DOHH2 (cell line): Measurements from ENCODE around the gene ABCF1.
A peak's percentile ranks its signal among the peaks of the same experiment; 100 is the strongest.
"Not testable (repeated sequence)": the region's sequence is repeated elsewhere in the genome, so short reads cannot be mapped to it uniquely, and the experiment has no call there.

Source experiments
- H3F3A ChIP-seq: fragments of 200-600 bp; sonication (generic), shearing (Covaris generic); 2 replicates; pipeline ENCODE4 v1.6.0; 2016; ENCODE audit warnings: antibody characterized with exemption, mild to moderate bottlenecking; ENCODE audit not compliant: control insufficient read depth, insufficient read depth
- H3K27ac ChIP-seq: fragments of 200-600 bp; sonication (generic); 2 replicates; pipeline ENCODE4 v1.5.1; 2014; ENCODE audit warnings: low read depth, mild to moderate bottlenecking, low read length, moderate library complexity
- H3K27me3 ChIP-seq: fragments of 200-600 bp; sonication (generic); 2 replicates; pipeline ENCODE4 v1.6.1; 2014; ENCODE audit warnings: mild to moderate bottlenecking, low read length, mixed read lengths; ENCODE audit not compliant: control insufficient read depth
- H3K36me3 ChIP-seq: fragments of 200-600 bp; sonication (generic); 2 replicates; pipeline ENCODE4 v1.6.1; 2014; ENCODE audit warnings: mild to moderate bottlenecking, low read length, moderate library complexity, mixed read lengths; ENCODE audit not compliant: control insufficient read depth
- H3K4me1 ChIP-seq: fragments of 200-600 bp; sonication (generic); 2 replicates; pipeline ENCODE4 v1.6.1; 2014; ENCODE audit warnings: mild to moderate bottlenecking, low read length, mixed read lengths; ENCODE audit not compliant: control insufficient read depth
- H3K4me2 ChIP-seq: fragments of 200-600 bp; sonication (generic); 2 replicates; pipeline ENCODE4 v1.6.0; 2014; ENCODE audit warnings: mild to moderate bottlenecking, low read length, moderate library complexity
- H3K4me3 ChIP-seq: fragments of 200-600 bp; sonication (generic); 2 replicates; pipeline ENCODE4 v1.5.1; 2014; ENCODE audit warnings: mild to moderate bottlenecking, low read length, mixed read lengths
- H3K79me2 ChIP-seq: fragments of 200-600 bp; sonication (generic); 2 replicates; pipeline ENCODE4 v1.6.1; 2014; ENCODE audit warnings: mild to moderate bottlenecking, low read length, mixed read lengths; ENCODE audit not compliant: control insufficient read depth
- H3K9me2 ChIP-seq: fragments of 200-600 bp; sonication (generic); replicated peaks from 2 replicates; pipeline ENCODE4 v1.6.1; 2014; ENCODE audit warnings: mild to moderate bottlenecking, low read length, mixed read lengths; ENCODE audit not compliant: control insufficient read depth
- H3K9me3 ChIP-seq: fragments of 200-600 bp; sonication (generic); 2 replicates; pipeline ENCODE4 v1.6.1; 2014; ENCODE audit warnings: antibody characterized with exemption, low read length, mixed read lengths; ENCODE audit not compliant: control insufficient read depth, insufficient read depth
- H4K20me1 ChIP-seq: fragments of 200-600 bp; sonication (generic); 2 replicates; pipeline ENCODE4 v1.6.0; 2014; ENCODE audit warnings: low read depth, mild to moderate bottlenecking, antibody characterized with exemption, low read length, moderate library complexity; ENCODE audit not compliant: control insufficient read depth, insufficient read depth
- CTCF ChIP-seq: fragments of 200-600 bp; sonication (generic); IDR thresholded peaks from one replicate; pipeline ENCODE4 v1.5.1; 2014; ENCODE audit warnings: antibody characterized with exemption, mild to moderate bottlenecking, low read depth, low read length; ENCODE audit not compliant: poor library complexity, severe bottlenecking
- EZH2phosphoT487 ChIP-seq: fragments of 200-600 bp; sonication (generic); IDR thresholded peaks from 2 replicates; pipeline ENCODE4 v1.6.1; 2017; ENCODE audit warnings: borderline replicate concordance, mild to moderate bottlenecking, antibody characterized with exemption, low read length, moderate library complexity, mixed read lengths

ABCF1 gene

DNA sequence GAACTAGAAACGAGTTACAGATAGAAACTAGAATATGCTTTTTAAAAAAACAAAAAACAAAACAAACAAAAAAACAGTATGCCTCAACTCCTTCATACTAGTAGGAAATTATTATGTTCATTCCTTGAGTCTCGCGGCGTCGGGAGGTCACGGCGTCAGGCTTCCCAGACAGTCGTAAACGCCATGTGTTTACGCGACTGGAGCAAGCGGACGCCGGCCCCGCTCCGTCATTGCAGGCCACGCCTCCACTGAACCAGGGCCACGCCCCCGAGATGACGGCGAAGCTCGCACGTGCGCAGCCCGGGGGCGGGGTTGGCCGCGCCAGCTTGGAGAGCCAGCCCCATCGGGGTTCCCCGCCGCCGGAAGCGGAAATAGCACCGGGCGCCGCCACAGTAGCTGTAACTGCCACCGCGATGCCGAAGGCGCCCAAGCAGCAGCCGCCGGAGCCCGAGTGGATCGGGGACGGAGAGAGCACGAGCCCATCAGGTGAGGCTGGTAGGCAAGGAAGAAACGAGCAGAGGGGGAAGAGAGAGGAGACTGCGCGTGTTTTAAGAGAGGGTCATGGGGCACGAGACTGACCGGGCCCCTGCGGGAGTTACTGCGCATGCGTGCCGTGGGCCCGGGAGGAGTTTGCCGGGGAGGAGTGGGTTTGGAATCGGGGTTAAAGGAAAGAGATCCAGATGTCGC is at the start of gene ABCF1:
Gene ABCF1, plus strand, starts transcription at position 368 of the 687 bp plus-strand sequence. Its CDS starts 46 bp downstream, at position 414.
- H3K79me2 ChIP-seq: peaks cover 53% of the 10 kb centered on the region
- H3K9me2 ChIP-seq: no peaks in the 10 kb centered on the region
- peak within 1 kb of the TSS; percentile 85 for H3K4me2 ChIP-seq
- H3F3A ChIP-seq: no peaks in the 10 kb centered on the region; the same call in 1 of the 2 replicates
- H3K4me1 ChIP-seq: peaks cover 41% of the 10 kb centered on the region
- H4K20me1 ChIP-seq: peaks cover 28% of the 10 kb centered on the region
- H3K36me3 ChIP-seq: peaks cover 35% of the 10 kb centered on the region
- TF ChIP-seq CTCF: no peak
- no peak for TF ChIP-seq EZH2phosphoT487
- no peaks in the 10 kb centered on the region for H3K9me3 ChIP-seq
- no peaks in the 10 kb centered on the region for H3K27me3 ChIP-seq
- peak within 1 kb of the TSS; percentile 87 for H3K4me3 ChIP-seq
- peak within 1 kb of the TSS; percentile 59 for H3K27ac ChIP-seq

DNA sequence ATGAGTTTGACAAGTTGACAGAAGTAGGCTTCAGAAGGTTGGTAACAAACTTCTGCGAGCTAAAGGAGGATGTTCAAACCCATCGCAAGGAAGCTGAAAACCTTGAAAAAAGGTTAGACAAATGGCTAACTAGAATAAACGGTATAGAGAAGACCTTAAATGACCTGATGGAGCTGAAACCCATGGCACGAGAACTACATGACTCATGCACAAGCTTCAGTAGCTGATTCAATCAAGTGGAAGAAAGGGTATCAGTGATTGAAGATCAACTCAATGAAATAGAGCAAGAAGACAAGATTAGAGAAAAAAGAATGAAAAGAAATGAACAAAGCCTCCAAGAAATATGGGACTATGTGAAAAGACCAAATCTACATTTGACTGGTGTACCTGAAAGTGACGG is 49.3 kb upstream of the ABCF1 start:
- H3K27ac ChIP-seq, H3K4me3 ChIP-seq, H3K4me1 ChIP-seq, H3F3A ChIP-seq, H3K4me2 ChIP-seq, H3K9me2 ChIP-seq, H3K27me3 ChIP-seq, H4K20me1 ChIP-seq, H3K9me3 ChIP-seq, H3K36me3 ChIP-seq, H3K79me2 ChIP-seq: not testable (repeated sequence)

DNA sequence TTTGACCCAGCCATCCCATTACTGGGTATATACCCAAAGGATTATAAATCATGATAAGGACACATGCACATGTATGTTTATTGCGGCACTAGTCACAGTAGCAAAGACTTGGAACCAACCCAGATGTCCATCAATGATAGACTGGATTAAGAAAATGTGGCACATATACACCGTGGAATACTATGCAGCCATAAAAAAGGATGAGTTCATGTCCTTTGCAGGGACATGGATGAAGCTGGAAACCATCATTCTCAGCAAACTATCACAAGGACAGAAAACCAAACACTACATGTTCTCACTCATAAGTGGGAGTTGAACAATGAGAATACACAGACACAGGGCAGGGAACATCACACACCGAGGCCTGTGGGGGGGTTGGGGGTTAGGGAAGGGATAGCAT is 44.8 kb upstream of the ABCF1 start:
- H3K9me3 ChIP-seq, H4K20me1 ChIP-seq, H3K36me3 ChIP-seq, H3K9me2 ChIP-seq, H3K4me3 ChIP-seq, H3F3A ChIP-seq, H3K4me2 ChIP-seq, H3K79me2 ChIP-seq, H3K27ac ChIP-seq: not testable (repeated sequence)
- Histone ChIP-seq H3K27me3 (peaks cover 23% of the 10 kb centered on the region), H3K4me1 (peaks cover 16% of the 10 kb centered on the region)

- H4K20me1 ChIP-seq, H3K27ac ChIP-seq, H3F3A ChIP-seq, H3K9me2 ChIP-seq, H3K9me3 ChIP-seq, H3K4me2 ChIP-seq, H3K79me2 ChIP-seq, H3K4me3 ChIP-seq, H3K36me3 ChIP-seq: not testable (repeated sequence)
- H3K27me3 ChIP-seq: peaks cover 23% of the 10 kb centered on the region
- H3K4me1 ChIP-seq: peaks cover 16% of the 10 kb centered on the region
Observed at GRCh38 chr6:30529349-30529875, 41.8 kb upstream of the ABCF1 start.

GRCh38 chr6:30530014-30530413 is 41.2 kb upstream of the ABCF1 start:
- Histone ChIP-seq H3K9me3 (no peaks in the 10 kb centered on the region), H3K27me3 (peaks cover 23% of the 10 kb centered on the region), H3K27ac (no peak overlapping the region), H3F3A (no peaks in the 10 kb centered on the region), H3K79me2 (no peaks in the 10 kb centered on the region), H3K9me2 (no peaks in the 10 kb centered on the region), H4K20me1 (no peaks in the 10 kb centered on the region), H3K36me3 (no peaks in the 10 kb centered on the region), H3K4me2 (no peak overlapping the region), H3K4me3 (no peak overlapping the region), H3K4me1 (peaks cover 16% of the 10 kb centered on the region)
- no peak for TF ChIP-seq EZH2phosphoT487
- TF ChIP-seq CTCF: no peak
